Kidney epithelial cell (primary cell): ENCODE measurements around the gene ZFP64. TPM values are rescaled to one million over a fixed set of nuclear protein-coding genes. Genes with fewer than 3 reads are reported as not detected.

Experiments used
- DNase-seq: peaks from one replicate; pipeline ENCODE4 v3.0.0-alpha.2; 2010; ENCODE audit warnings: low read depth
- H3K27me3 ChIP-seq: 2 replicates; pipeline ENCODE4 v1.6.0; 2011; ENCODE audit warnings: low read length; ENCODE audit not compliant: control insufficient read depth, insufficient read depth
- H3K36me3 ChIP-seq: 2 replicates; pipeline ENCODE4 v1.5.1; 2011; ENCODE audit warnings: low read length; ENCODE audit not compliant: control insufficient read depth, insufficient read depth
- H3K4me3 ChIP-seq: 2 replicates; pipeline ENCODE4 v1.5.1; 2011; ENCODE audit warnings: low read depth, mild to moderate bottlenecking, control low read depth, low read length
- CTCF ChIP-seq: IDR thresholded peaks from 2 replicates; pipeline ENCODE4 v1.5.1; 2011; ENCODE audit warnings: mild to moderate bottlenecking, moderate library complexity, low read length, control low read depth, inconsistent platforms; ENCODE audit not compliant: insufficient read depth, poor library complexity, severe bottlenecking
- total RNA-seq: library from RNA; depleted of rRNA; stranded (reverse); fragments of >200 nt; gene quantifications from 2 replicates; pipeline ENCODE4 v1.2.3, GENCODE V29; 2015

Gene ZFP64
- total RNA-seq, 1 donor from 2014 or later = 49.6 TPM

DNA sequence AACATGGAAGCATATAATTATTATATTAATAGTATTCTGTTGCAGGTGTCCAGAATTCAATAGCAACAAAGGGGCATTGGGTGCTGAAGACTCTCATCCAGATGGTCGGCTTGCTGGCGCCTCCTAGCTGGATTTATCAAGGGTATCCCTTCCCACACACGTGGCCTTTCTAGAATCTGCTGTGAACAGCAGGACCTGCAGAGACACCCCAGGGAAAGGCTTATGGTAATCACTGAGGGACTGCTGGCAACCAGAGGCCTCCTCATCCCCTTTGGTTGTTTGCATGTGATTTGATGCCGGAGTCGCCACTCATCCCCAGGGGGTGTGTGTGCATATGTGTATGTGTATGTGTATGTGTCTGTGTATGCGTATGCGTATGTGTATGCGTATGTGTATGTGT is 20.6 kb downstream of the ZFP64 start:
- no peak for DNase-seq
- Histone ChIP-seq H3K4me3 (no peak overlapping the region), H3K36me3 (no peaks in the 10 kb centered on the region), H3K27me3 (no peaks in the 10 kb centered on the region)
- TF ChIP-seq CTCF = no peak

- Histone ChIP-seq H3K27me3 (no peaks in the 10 kb centered on the region), H3K36me3 (no peaks in the 10 kb centered on the region), H3K4me3 (no peak overlapping the region)
- TF ChIP-seq CTCF = no peak
- DNase-seq = no peak
Measured at GRCh38 chr20:52168116-52168515, 23.5 kb downstream of the ZFP64 start.

- no peak for TF ChIP-seq CTCF
- no peak for DNase-seq
- Histone ChIP-seq H3K27me3 (no peaks in the 10 kb centered on the region), H3K36me3 (no peaks in the 10 kb centered on the region), H3K4me3 (no peak overlapping the region)
Measured at GRCh38 chr20:52167232-52167840, 24.2 kb downstream of the ZFP64 start.

DNA sequence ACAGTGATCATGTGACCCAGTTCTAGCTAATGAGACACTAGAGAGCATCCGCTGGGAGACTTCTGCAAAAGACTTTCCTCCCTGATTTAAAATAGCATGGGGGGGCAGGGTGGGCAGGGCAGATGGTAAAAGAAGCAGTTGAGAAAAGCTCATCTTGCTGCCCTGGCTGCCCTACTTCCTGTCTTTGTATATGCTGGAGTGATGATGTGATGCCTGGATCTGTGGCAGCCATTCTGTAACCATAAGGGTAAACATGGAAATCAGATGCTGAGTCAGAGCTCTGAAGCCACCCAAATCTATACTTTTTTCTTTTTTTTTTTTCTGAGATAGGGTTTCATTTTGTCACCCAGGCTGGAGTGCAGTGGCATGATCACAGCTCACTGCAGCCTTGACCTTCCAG is 25.4 kb downstream of the ZFP64 start:
- DNase-seq = no peak
- Histone ChIP-seq H3K27me3 (no peaks in the 10 kb centered on the region), H3K4me3 (no peak overlapping the region), H3K36me3 (no peaks in the 10 kb centered on the region)
- no peak for TF ChIP-seq CTCF

GRCh38 chr20:52160621-52161204 is 30.9 kb downstream of the ZFP64 start:
- peaks cover 3% of the 10 kb centered on the region for H3K36me3 ChIP-seq
- no peaks in the 10 kb centered on the region for H3K27me3 ChIP-seq
- TF ChIP-seq CTCF = no peak
- H3K4me3 ChIP-seq = no peak overlapping the region
- no peak for DNase-seq

DNA sequence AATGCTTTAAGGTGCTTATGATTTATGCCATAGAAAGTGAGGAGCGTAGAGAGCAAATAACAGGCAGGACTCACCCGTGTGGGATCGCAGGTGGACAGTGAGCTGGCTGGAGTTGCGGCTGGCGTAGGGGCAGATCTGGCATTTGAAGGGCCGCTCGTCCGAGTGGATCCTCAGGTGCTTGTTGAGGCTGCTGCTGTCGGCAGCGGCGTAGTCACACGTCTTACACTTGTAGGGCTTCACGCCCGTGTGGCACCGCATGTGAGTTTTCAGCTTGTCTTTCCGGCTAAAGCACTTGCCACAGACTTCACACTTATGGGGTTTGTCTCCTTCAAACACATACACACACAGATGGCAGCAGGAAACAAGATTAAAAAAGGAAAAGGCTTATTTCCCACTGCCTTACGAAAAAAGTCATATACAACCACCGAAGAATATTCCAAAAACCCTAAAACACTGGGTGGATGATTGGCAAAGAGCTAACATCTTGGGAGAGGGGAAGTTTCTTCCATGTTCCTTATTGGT is 31.5 kb downstream of the ZFP64 start:
- peaks cover 3% of the 10 kb centered on the region for H3K36me3 ChIP-seq
- H3K27me3 ChIP-seq = no peaks in the 10 kb centered on the region
- DNase-seq = no peak
- no peak for TF ChIP-seq CTCF
- H3K4me3 ChIP-seq = no peak overlapping the region
